ENCODE results near the gene MAP6. TPM values are rescaled to one million over a fixed set of nuclear protein-coding genes. Genes with fewer than 3 reads are reported as not detected.

MAP6 gene
- total RNA-seq, 1 donor from 2014 or later: 2.1 TPM

- Histone ChIP-seq H3K27ac (ENCODE audit: low read depth, low read length) (no peak overlapping the region), H3K27me3 (ENCODE audit: control insufficient read depth in 3 of 3, insufficient read depth in 3 of 3, low read length in 3 of 3) (no peaks in the 10 kb centered on the region), H3K36me3 (ENCODE audit: control insufficient read depth in 3 of 3, insufficient read depth in 3 of 3, low read length in 3 of 3) (no peaks in the 10 kb centered on the region), H3K4me3 (ENCODE audit: low read length in 3 of 3) (no peak overlapping the region), H3K9ac (ENCODE audit: low read depth in 1 of 3, low read length in 3 of 3) (no peak overlapping the region), H3K9me3 (ENCODE audit: control insufficient read depth in 3 of 3, low read length in 3 of 3) (no peaks in the 10 kb centered on the region), H3K4me1 (ENCODE audit: control insufficient read depth in 3 of 3, insufficient read depth in 3 of 3, low read length in 3 of 3) (no peaks in the 10 kb centered on the region)
These were observed 71.9 kb downstream of the MAP6 start for GRCh38 chr11:75596914-75597313.

- H3K4me1 ChIP-seq (ENCODE audit: control insufficient read depth in 3 of 3, insufficient read depth in 3 of 3, low read length in 3 of 3): no peaks in the 10 kb centered on the region
- no peak overlapping the region for H3K4me3 ChIP-seq (ENCODE audit: low read length in 3 of 3)
- no peak overlapping the region for H3K9ac ChIP-seq (ENCODE audit: low read depth in 1 of 3, low read length in 3 of 3)
- no peak overlapping the region for H3K27ac ChIP-seq (ENCODE audit: low read depth, low read length)
- no peaks in the 10 kb centered on the region for H3K9me3 ChIP-seq (ENCODE audit: control insufficient read depth in 3 of 3, low read length in 3 of 3)
- H3K36me3 ChIP-seq (ENCODE audit: control insufficient read depth in 3 of 3, insufficient read depth in 3 of 3, low read length in 3 of 3): no peaks in the 10 kb centered on the region
- H3K27me3 ChIP-seq (ENCODE audit: control insufficient read depth in 3 of 3, insufficient read depth in 3 of 3, low read length in 3 of 3): no peaks in the 10 kb centered on the region
These were observed 73.4 kb downstream of the MAP6 start for GRCh38 chr11:75595429-75595828.

- no peaks in the 10 kb centered on the region for H3K9me3 ChIP-seq (ENCODE audit: control insufficient read depth in 3 of 3, low read length in 3 of 3)
- no peaks in the 10 kb centered on the region for H3K36me3 ChIP-seq (ENCODE audit: control insufficient read depth in 3 of 3, insufficient read depth in 3 of 3, low read length in 3 of 3)
- no peak overlapping the region for H3K4me3 ChIP-seq (ENCODE audit: low read length in 3 of 3)
- no peaks in the 10 kb centered on the region for H3K4me1 ChIP-seq (ENCODE audit: control insufficient read depth in 3 of 3, insufficient read depth in 3 of 3, low read length in 3 of 3)
- H3K9ac ChIP-seq (ENCODE audit: low read depth in 1 of 3, low read length in 3 of 3): no peak overlapping the region
- no peak overlapping the region for H3K27ac ChIP-seq (ENCODE audit: low read depth, low read length)
- H3K27me3 ChIP-seq (ENCODE audit: control insufficient read depth in 3 of 3, insufficient read depth in 3 of 3, low read length in 3 of 3): no peaks in the 10 kb centered on the region
These were observed 74.6 kb downstream of the MAP6 start for GRCh38 chr11:75594211-75594610.

GRCh38 chr11:75593286-75593915, 75.4 kb downstream of the MAP6 start:
- Histone ChIP-seq H3K9ac (ENCODE audit: low read depth in 1 of 3, low read length in 3 of 3) (no peak overlapping the region), H3K4me3 (ENCODE audit: low read length in 3 of 3) (no peak overlapping the region), H3K4me1 (ENCODE audit: control insufficient read depth in 3 of 3, insufficient read depth in 3 of 3, low read length in 3 of 3) (no peaks in the 10 kb centered on the region), H3K9me3 (ENCODE audit: control insufficient read depth in 3 of 3, low read length in 3 of 3) (no peaks in the 10 kb centered on the region), H3K27ac (ENCODE audit: low read depth, low read length) (no peak overlapping the region), H3K36me3 (ENCODE audit: control insufficient read depth in 3 of 3, insufficient read depth in 3 of 3, low read length in 3 of 3) (no peaks in the 10 kb centered on the region), H3K27me3 (ENCODE audit: control insufficient read depth in 3 of 3, insufficient read depth in 3 of 3, low read length in 3 of 3) (no peaks in the 10 kb centered on the region)

- Histone ChIP-seq H3K9me3 (ENCODE audit: control insufficient read depth in 3 of 3, low read length in 3 of 3) (no peaks in the 10 kb centered on the region), H3K27me3 (ENCODE audit: control insufficient read depth in 3 of 3, insufficient read depth in 3 of 3, low read length in 3 of 3) (no peaks in the 10 kb centered on the region), H3K4me3 (ENCODE audit: low read length in 3 of 3) (no peak overlapping the region), H3K4me1 (ENCODE audit: control insufficient read depth in 3 of 3, insufficient read depth in 3 of 3, low read length in 3 of 3) (no peaks in the 10 kb centered on the region), H3K27ac (ENCODE audit: low read depth, low read length) (no peak overlapping the region), H3K36me3 (ENCODE audit: control insufficient read depth in 3 of 3, insufficient read depth in 3 of 3, low read length in 3 of 3) (no peaks in the 10 kb centered on the region), H3K9ac (ENCODE audit: low read depth in 1 of 3, low read length in 3 of 3) (no peak overlapping the region)
These were observed 76.1 kb downstream of the MAP6 start for GRCh38 chr11:75592715-75593114.

GRCh38 chr11:75591966-75592365, 76.9 kb downstream of the MAP6 start:
- Histone ChIP-seq H3K36me3 (ENCODE audit: control insufficient read depth in 3 of 3, insufficient read depth in 3 of 3, low read length in 3 of 3) (no peaks in the 10 kb centered on the region), H3K27me3 (ENCODE audit: control insufficient read depth in 3 of 3, insufficient read depth in 3 of 3, low read length in 3 of 3) (no peaks in the 10 kb centered on the region), H3K4me3 (ENCODE audit: low read length in 3 of 3) (no peak overlapping the region), H3K27ac (ENCODE audit: low read depth, low read length) (no peak overlapping the region), H3K4me1 (ENCODE audit: control insufficient read depth in 3 of 3, insufficient read depth in 3 of 3, low read length in 3 of 3) (no peaks in the 10 kb centered on the region), H3K9me3 (ENCODE audit: control insufficient read depth in 3 of 3, low read length in 3 of 3) (no peaks in the 10 kb centered on the region), H3K9ac (ENCODE audit: low read depth in 1 of 3, low read length in 3 of 3) (no peak overlapping the region)

GRCh38 chr11:75591371-75591770, 77.5 kb downstream of the MAP6 start:
- no peaks in the 10 kb centered on the region for H3K9me3 ChIP-seq (ENCODE audit: control insufficient read depth in 3 of 3, low read length in 3 of 3)
- H3K9ac ChIP-seq (ENCODE audit: low read depth in 1 of 3, low read length in 3 of 3): no peak overlapping the region
- no peaks in the 10 kb centered on the region for H3K27me3 ChIP-seq (ENCODE audit: control insufficient read depth in 3 of 3, insufficient read depth in 3 of 3, low read length in 3 of 3)
- no peak overlapping the region for H3K27ac ChIP-seq (ENCODE audit: low read depth, low read length)
- H3K4me1 ChIP-seq (ENCODE audit: control insufficient read depth in 3 of 3, insufficient read depth in 3 of 3, low read length in 3 of 3): no peaks in the 10 kb centered on the region
- H3K4me3 ChIP-seq (ENCODE audit: low read length in 3 of 3): no peak overlapping the region
- H3K36me3 ChIP-seq (ENCODE audit: control insufficient read depth in 3 of 3, insufficient read depth in 3 of 3, low read length in 3 of 3): no peaks in the 10 kb centered on the region

- H3K27me3 ChIP-seq (ENCODE audit: control insufficient read depth in 3 of 3, insufficient read depth in 3 of 3, low read length in 3 of 3): no peaks in the 10 kb centered on the region
- no peaks in the 10 kb centered on the region for H3K36me3 ChIP-seq (ENCODE audit: control insufficient read depth in 3 of 3, insufficient read depth in 3 of 3, low read length in 3 of 3)
- no peaks in the 10 kb centered on the region for H3K4me1 ChIP-seq (ENCODE audit: control insufficient read depth in 3 of 3, insufficient read depth in 3 of 3, low read length in 3 of 3)
- H3K27ac ChIP-seq (ENCODE audit: low read depth, low read length): no peak overlapping the region
- no peak overlapping the region for H3K9ac ChIP-seq (ENCODE audit: low read depth in 1 of 3, low read length in 3 of 3)
- no peaks in the 10 kb centered on the region for H3K9me3 ChIP-seq (ENCODE audit: control insufficient read depth in 3 of 3, low read length in 3 of 3)
- no peak overlapping the region for H3K4me3 ChIP-seq (ENCODE audit: low read length in 3 of 3)
These were observed 78.9 kb downstream of the MAP6 start for GRCh38 chr11:75589933-75590332.

- Histone ChIP-seq H3K36me3 (ENCODE audit: control insufficient read depth in 3 of 3, insufficient read depth in 3 of 3, low read length in 3 of 3) (no peaks in the 10 kb centered on the region), H3K27me3 (ENCODE audit: control insufficient read depth in 3 of 3, insufficient read depth in 3 of 3, low read length in 3 of 3) (no peaks in the 10 kb centered on the region), H3K9ac (ENCODE audit: low read depth in 1 of 3, low read length in 3 of 3) (no peak overlapping the region), H3K4me3 (ENCODE audit: low read length in 3 of 3) (no peak overlapping the region), H3K4me1 (ENCODE audit: control insufficient read depth in 3 of 3, insufficient read depth in 3 of 3, low read length in 3 of 3) (peaks cover 4 to 7% (median 4%) of the 10 kb centered on the region in 3 donors), H3K9me3 (ENCODE audit: control insufficient read depth in 3 of 3, low read length in 3 of 3) (no peaks in the 10 kb centered on the region), H3K27ac (ENCODE audit: low read depth, low read length) (no peak overlapping the region)
These were observed 79.8 kb downstream of the MAP6 start for GRCh38 chr11:75589051-75589450.

GRCh38 chr11:75588051-75588481, 80.8 kb downstream of the MAP6 start:
- Histone ChIP-seq H3K9ac (ENCODE audit: low read depth in 1 of 3, low read length in 3 of 3) (no peak overlapping the region), H3K4me3 (ENCODE audit: low read length in 3 of 3) (no peak overlapping the region), H3K9me3 (ENCODE audit: control insufficient read depth in 3 of 3, low read length in 3 of 3) (no peaks in the 10 kb centered on the region), H3K36me3 (ENCODE audit: control insufficient read depth in 3 of 3, insufficient read depth in 3 of 3, low read length in 3 of 3) (no peaks in the 10 kb centered on the region), H3K27me3 (ENCODE audit: control insufficient read depth in 3 of 3, insufficient read depth in 3 of 3, low read length in 3 of 3) (no peaks in the 10 kb centered on the region), H3K27ac (ENCODE audit: low read depth, low read length) (no peak overlapping the region), H3K4me1 (ENCODE audit: control insufficient read depth in 3 of 3, insufficient read depth in 3 of 3, low read length in 3 of 3) (peaks cover 5 to 8% (median 7%) of the 10 kb centered on the region in 3 donors)

Measured in skeletal muscle tissue (tissue), 4 donors.